ENCODE data around the gene ERCC6.

ERCC6 gene

DNA sequence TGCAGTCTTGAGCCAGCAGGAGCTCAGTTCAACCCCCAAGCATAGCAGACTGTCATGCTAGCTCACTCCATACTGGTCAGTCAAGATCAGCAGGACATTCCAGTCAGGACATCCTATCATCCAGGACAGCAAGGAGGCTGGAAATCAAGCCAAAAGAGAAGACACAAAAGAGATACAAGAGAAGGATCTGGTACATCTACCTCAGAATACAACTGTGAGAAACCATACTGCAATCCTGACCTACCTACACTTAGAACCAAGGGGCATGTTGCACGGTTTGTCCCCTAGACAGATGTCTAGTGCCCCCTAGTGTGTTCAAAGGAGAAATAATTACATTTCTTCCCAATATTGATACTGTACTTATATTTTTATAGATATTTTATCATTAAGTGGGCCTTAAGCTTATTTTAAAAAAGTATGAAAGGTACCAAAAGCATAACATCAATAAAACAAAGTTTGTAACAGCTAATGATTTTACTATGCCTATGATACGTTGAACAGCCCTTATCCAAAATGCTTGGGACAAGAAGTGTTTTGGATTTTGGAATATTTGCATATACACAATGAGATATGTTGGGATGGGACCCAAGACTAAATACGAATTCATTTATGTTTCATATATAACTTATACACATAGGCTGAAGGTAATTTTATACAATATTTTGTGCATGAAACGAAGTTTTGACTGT is 26.7 kb downstream of the ERCC6 start:
- no peak for DNase-seq (ENCODE audit: low read depth)

DNA sequence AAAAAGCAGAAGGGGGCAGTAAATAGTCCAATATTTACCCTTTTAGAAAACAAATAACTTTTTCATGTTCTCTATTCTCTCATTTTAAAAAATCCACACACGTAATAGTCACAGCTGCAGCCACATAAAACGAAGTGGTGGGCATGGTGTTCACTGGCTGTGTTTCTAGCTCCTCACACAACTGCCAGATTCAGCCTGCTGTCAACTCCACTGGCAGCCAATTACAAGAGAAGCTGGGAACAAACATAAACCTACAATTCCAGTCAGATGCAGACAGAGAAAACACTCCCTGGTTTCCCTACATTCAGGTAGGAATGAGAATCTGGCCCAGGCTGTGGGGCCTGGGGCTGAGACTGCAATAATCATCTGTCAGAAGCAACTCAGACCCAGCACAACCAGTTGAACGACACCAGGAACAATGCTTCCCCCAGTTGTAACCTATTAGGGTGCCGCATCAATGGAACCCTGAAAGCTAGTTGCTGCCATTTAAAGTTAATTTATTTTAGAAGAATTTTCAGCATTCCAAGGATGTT is 29.1 kb downstream of the ERCC6 start:
- no peak for DNase-seq (ENCODE audit: low read depth)

GRCh38 chr10:49508654-49509053 is 30.3 kb downstream of the ERCC6 start:
- DNase-seq (ENCODE audit: low read depth): no peak

DNA sequence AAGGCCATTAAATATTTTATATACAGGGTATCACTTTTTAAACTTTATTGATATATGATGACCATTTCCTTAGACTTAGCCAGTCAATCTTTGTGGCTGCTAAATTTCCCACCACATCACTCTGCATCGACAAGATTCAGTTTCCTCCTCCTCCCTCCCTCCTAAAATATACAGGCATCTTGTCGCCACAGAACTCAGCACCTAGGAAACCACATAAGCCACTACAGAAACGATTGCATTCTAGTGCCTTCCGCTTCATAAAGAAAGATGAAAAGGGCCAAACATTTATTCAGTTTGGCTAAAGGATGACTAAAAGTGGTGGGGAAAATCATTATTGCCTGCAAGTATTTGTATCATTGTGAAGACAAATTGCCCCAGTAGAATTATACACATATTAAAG is 30.7 kb downstream of the ERCC6 start:
- DNase-seq (ENCODE audit: low read depth): no peak

DNA sequence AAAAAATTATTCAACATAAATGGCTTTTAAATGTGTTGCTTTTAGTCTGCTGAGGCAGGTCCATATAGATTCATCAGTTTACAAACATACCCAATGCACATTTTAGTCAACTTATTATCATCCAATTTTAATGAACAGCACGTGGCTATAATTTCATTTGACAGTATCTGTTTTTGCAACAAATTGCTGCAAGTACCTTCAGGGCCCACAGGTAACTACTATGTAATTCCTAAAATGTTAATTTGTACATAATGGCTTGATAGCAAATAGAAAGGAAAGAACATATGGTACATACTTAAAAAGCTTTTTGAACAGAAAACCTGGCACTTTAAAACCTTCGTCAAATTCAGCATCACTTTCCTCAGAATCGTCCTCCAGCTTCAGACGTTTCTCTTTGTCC is 33.3 kb downstream of the ERCC6 start:
- DNase-seq (ENCODE audit: low read depth): no peak

DNA sequence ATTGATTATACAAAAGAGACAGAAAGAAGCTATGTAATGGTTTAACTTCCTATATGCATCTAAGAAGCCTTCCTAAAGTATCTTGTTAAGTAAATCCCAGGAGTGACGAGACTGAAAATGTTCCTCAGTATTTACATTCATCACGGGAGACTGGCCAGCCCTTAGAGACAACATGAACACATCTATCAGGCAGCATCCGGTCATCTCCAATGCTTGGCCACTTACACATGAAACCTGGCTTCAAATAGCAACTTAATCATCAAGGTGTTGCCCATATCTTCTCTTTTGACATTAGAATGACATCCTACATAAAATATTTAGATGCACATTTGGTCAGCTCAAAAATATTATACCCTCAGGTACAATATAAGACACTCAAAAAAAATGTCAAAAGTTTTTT is 33.8 kb downstream of the ERCC6 start:
- no peak for DNase-seq (ENCODE audit: low read depth)

DNA sequence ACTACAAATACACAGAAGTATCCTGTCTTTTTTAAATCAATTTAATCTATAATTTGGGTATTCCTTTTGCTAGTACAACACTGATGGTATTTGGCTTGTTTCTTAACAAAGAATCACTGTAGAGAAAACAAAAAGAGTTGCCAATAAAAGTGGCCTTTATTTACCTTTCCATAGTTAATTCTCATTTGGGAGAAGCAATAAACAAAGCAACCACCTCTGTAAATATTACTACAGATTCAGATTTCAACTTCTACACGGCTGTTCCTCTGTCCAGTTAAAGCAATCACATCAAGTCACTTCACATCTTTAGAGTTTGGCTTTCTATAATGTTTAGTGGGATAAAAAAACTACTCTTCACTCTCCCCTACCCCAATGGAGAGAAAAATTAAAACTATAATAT is 34.4 kb downstream of the ERCC6 start:
- no peak for DNase-seq (ENCODE audit: low read depth)

- DNase-seq (ENCODE audit: low read depth): no peak
Measured at GRCh38 chr10:49502358-49502757, 36.6 kb downstream of the ERCC6 start.

DNA sequence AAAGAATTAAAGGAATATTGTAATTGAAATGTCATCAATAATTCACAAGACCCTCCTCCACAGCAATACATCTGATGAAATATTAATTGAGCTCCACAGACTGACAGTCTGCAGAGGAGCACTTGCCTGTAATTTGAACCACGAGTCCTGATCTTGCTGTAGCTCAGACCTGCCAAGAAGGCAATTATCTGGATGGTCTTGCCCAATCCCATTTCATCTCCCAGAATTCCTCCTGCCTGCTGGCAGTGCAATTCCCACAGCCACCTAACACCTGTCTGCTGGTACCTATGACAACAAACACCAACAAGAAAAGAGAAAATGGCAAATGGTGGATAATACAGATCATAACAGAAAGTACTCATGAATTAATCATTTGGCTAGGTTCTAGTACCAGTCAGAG is 38.5 kb downstream of the ERCC6 start:
- no peak for DNase-seq (ENCODE audit: low read depth)

- no peak for DNase-seq (ENCODE audit: low read depth)
Measured at GRCh38 chr10:49499305-49499851, 39.5 kb downstream of the ERCC6 start.

DNA sequence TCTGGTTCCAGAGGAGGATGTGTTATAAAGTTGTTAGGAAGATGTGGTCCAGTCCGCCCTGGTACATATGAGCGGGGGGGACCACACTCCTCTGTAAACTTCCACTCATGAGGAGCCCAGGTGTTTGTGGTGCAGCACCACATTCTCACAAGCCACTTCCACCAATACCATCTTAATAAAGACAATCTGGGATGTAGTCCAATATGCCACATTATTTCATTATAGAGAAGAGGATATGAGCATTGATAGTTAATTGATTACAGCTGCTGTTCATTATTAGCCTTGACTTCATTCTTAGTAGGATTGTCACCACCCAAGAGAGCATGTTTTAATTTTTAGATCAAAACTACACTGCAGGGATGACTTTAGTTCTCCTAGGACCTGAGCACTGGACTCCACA is 40.5 kb downstream of the ERCC6 start:
- DNase-seq (ENCODE audit: low read depth): no peak

GRCh38 chr10:49497358-49497757 is 41.6 kb downstream of the ERCC6 start:
- no peak for DNase-seq (ENCODE audit: low read depth)

DNA sequence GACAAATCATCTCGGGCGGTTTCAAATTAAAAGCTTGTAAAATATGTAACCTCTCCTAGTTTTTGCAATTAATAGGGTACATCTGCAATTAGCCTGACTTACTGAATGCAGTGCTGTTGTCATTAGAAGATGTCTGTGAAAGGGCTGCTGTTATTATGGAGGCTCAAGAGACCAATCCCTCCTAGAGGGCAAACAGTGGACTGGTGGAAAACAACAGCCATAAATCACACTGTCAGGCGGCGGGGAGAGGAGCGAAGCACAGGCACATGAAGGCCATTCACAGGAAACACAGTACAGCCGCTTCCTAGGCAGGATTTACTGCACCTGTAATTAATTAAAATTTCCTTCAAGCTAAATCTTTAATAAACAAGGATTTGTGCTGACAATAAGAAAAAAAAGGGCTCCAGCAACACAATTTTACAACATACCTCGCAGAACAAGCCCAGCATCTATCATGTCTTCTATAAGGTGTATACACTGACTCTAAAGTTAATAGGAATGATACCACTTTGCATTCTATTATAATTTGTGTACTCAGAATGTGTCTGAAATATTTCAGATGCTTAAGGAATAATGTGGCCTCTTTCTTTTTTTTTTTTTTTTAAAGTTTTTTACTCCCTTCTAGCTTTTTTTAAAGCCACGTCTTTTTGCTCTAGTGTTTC is 50.7 kb downstream of the ERCC6 start:
- DNase-seq (ENCODE audit: low read depth): no peak

DNA sequence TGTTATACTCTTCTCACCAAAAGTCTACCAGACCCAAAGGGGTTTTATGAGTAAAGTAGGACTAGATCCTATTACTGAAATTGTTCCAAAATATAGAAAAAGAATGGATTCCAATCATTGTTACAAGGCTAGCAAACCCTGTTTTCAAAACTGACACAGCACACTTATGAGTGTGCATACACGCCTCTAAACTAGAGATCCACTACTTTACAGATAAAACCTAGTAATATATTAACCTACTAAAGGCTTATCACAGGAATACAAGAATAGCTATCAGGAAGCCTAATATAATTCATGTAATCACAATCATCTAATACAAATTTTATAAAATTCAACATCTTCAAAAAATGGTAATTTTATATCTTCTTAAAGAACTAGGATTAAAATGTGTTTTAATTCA is 52.2 kb downstream of the ERCC6 start:
- no peak for DNase-seq (ENCODE audit: low read depth)

DNA sequence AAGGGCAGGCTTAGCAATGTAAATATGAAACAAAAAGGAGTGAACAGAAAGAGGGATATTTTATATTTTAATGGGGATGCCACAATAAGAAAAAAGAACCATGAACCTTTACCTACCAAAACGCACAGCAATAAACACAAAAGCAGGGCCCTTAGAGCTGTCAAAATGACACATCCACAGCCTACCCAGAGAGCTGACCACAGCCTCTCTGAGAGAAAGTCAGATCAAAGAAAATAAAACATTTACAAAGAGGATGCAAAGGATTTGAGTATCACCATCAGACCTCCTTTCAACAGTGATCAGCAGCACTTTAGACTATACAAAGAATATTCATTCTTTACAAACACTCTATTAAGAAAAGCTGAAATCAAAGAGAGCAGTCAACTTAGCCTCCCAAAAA is 52.9 kb downstream of the ERCC6 start:
- no peak for DNase-seq (ENCODE audit: low read depth)

DNA sequence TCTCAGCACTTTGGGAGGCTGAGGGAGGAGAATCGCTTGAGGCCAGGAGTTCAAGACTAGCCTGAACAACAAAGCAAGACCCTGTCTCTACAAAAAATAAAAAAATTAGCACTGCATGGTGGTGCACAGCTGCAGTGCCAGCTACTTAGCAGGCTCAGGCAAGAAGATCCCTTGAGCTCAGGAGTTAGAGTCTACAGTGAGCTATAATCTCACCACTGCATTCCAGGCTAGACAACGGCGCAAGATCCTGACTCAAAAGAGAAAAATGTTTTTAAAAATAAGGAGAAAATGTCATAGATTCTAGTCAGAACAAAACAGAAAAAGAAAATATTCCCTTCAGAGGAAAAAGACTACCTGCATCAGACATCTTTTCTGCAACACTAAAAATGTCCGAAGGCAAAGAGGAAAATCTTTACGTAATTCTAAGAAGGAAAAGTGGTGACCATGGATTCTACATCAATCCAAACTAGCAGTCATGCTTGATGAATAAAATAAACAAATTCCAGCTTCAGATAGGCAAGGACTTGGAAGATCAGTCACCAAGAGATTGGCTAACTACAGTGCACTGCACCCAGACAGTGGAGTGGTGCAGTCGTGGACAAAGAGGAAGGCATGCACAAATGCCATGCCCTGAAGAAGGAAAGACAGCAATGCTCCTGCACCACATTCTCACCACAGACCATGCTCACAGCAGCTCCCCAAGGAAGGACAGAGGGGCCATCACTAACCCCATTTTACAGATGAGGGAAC is 54.3 kb downstream of the ERCC6 start:
- no peak for DNase-seq (ENCODE audit: low read depth)

GRCh38 chr10:49478819-49479218 is 60.1 kb downstream of the ERCC6 start:
- no peak for DNase-seq (ENCODE audit: low read depth)

- no peak for DNase-seq (ENCODE audit: low read depth)
Measured at GRCh38 chr10:49474901-49475300, 64.0 kb downstream of the ERCC6 start.

DNA sequence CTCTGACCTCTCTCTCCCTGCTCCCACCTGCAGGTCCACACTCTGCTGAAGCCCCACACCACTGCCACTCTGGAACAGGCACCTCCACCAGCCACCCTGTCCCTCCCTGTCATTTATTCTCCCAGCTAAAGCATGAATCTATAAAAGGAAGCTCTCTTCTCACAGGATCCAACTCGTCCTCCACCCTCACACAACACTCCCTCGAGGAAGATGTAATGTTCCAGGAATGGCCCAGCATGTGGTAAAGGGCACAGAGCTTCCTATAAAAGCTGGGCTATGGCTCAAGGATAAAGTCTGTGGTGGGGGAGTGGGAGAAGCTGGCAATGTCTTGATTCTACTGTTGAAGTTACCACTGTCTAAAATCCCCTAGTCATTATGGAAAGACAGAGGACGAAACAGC is 67.4 kb downstream of the ERCC6 start:
- no peak for DNase-seq (ENCODE audit: low read depth)

DNA sequence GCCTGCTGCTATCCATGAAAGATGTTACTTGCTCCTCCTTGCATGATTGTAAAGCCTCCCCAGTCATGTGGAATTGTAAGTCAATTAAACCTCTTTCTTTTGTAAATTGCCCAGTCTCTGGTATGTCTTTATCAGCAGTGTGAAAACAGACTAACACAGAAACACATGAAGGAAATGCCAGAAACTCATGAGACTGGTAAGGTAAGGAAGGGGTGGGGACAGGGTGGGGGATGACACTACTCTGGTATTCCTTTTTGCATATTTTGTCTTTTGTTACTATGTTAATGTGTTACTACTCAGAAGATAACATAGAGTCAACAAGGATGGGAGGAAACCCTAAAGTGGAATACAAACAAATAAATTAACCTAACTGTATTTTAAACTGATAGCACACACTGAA is 73.2 kb downstream of the ERCC6 start:
- no peak for DNase-seq (ENCODE audit: low read depth)
